Endodermal cell (in vitro differentiated cells): ENCODE data around the gene ODAD4. TPM values are rescaled to one million over a fixed set of nuclear protein-coding genes. Genes with fewer than 3 reads are reported as not detected.

Experiments used
- DNase-seq: peaks from one replicate; pipeline ENCODE4 v3.0.0-alpha.2; 2017
- H3K27ac ChIP-seq: 2 replicates; pipeline ENCODE4 v1.5.1; 2013; ENCODE audit warnings: mild to moderate bottlenecking, low read depth, low read length, moderate library complexity
- H3K27me3 ChIP-seq: 2 replicates; pipeline ENCODE4 v1.6.1; 2013; ENCODE audit warnings: mild to moderate bottlenecking, low read length, moderate library complexity; ENCODE audit not compliant: insufficient read depth, control insufficient read depth, poor library complexity, severe bottlenecking
- H3K36me3 ChIP-seq: 2 replicates; pipeline ENCODE4 v1.7.0; 2013; ENCODE audit warnings: mild to moderate bottlenecking, low read length, moderate library complexity; ENCODE audit not compliant: control insufficient read depth, insufficient read depth
- H3K4me1 ChIP-seq: one replicate; pipeline ENCODE4 v1.7.0; 2013; ENCODE audit warnings: low read length; ENCODE audit not compliant: control insufficient read depth, insufficient read depth
- H3K4me3 ChIP-seq: 2 replicates; pipeline ENCODE4 v1.5.1; 2013; ENCODE audit warnings: mild to moderate bottlenecking, low read length, moderate library complexity
- H3K9ac ChIP-seq: 2 replicates; pipeline ENCODE4 v1.6.1; 2013; ENCODE audit warnings: mild to moderate bottlenecking, low read length, moderate library complexity; ENCODE audit not compliant: poor library complexity, severe bottlenecking; ENCODE audit errors: extremely low read depth
- H3K9me3 ChIP-seq: 2 replicates; pipeline ENCODE4 v1.6.1; 2013; ENCODE audit warnings: mild to moderate bottlenecking, low read length, moderate library complexity; ENCODE audit not compliant: control insufficient read depth
- H3K27ac Mint-ChIP-seq: 2 replicates; pipeline ENCODE4 v1.8.0; 2020; ENCODE audit warnings: mixed read lengths
- H3K27me3 Mint-ChIP-seq: 2 replicates; pipeline ENCODE4 v1.8.0; 2021; ENCODE audit warnings: mild to moderate bottlenecking, mixed read lengths; ENCODE audit not compliant: insufficient read depth
- H3K36me3 Mint-ChIP-seq: 2 replicates; pipeline ENCODE4 v1.8.0; 2020; ENCODE audit warnings: low read depth, mixed read lengths
- H3K4me1 Mint-ChIP-seq: 2 replicates; pipeline ENCODE4 v1.8.0; 2020; ENCODE audit warnings: mixed read lengths
- H3K4me3 Mint-ChIP-seq: 2 replicates; pipeline ENCODE4 v1.8.0; 2020; ENCODE audit warnings: mild to moderate bottlenecking, moderate library complexity, mixed read lengths
- H3K9me3 Mint-ChIP-seq: 2 replicates; pipeline ENCODE4 v1.8.0; 2020; ENCODE audit warnings: mild to moderate bottlenecking, mixed read lengths
- WGBS, 2 experiments: methylation state at CpG; one replicate each; pipeline versions ENCODE4 v1.1.5 to v1.1.7; 2013; ENCODE audit warnings: missing lambda C conversion rate in 2 of 2, mixed read lengths in 1 of 2; ENCODE audit not compliant: insufficient coverage in 1 of 2, insufficient read length in 1 of 2; 5-methylcytosine and 5-hydroxymethylcytosine counted together
- total RNA-seq, 2 donors: library from RNA; stranded (reverse); fragmentation: NEBNext Ultra II Directional in 1 of 2; extraction: Animal tissue kit (Norgen Biotek cat#: 25700) in 1 of 2; gene quantifications; 2 replicates in 1 of 2; 3 replicates in 1 of 2; pipeline ENCODE4 v1.2.1, GENCODE V29; 2021
- TF ChIP-seq, protein P1 (sequence below): fragments of 200-600 bp; sonication (generic); conservative IDR thresholded peaks from 2 replicates; pipeline ENCODE4 v1.5.0; 2021; ENCODE audit warnings: antibody characterized with exemption, mild to moderate bottlenecking

ODAD4 gene
- total RNA-seq, 2 donors from 2014 or later: 3.9 to 4.7 TPM

DNA sequence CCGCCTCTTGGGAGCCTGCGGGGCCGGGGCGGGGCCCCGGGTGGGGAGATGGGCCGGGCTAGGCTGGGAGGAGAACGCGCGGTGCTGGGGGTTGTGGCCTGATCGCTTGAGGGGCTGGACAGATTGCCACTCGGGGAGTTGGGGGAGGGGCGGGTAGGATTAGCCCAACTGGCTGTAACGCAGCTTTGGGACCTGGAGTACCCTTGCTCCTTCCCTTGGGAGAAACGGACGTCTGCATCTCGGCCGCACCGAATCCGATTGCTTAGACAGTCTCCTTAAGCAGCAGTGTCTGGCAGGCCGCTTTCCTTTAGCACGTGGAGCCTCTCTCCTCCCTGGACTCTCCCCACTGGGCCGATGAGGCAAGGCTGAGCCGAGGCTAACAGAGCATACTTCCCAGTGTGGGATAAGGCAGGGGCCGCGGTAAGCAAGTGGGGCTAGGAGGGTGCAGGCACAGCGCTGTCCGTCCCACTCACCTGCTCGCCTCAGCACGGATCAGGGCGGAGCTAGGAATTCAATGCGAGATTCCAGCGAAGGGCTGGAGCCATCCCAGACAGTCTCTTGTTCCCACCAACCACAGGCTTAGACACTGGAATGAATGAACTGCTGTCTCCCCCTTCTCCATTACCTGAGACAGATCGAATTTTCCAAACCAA, 11.1 kb upstream of the ODAD4 start:
- TF ChIP-seq, protein P1, sequence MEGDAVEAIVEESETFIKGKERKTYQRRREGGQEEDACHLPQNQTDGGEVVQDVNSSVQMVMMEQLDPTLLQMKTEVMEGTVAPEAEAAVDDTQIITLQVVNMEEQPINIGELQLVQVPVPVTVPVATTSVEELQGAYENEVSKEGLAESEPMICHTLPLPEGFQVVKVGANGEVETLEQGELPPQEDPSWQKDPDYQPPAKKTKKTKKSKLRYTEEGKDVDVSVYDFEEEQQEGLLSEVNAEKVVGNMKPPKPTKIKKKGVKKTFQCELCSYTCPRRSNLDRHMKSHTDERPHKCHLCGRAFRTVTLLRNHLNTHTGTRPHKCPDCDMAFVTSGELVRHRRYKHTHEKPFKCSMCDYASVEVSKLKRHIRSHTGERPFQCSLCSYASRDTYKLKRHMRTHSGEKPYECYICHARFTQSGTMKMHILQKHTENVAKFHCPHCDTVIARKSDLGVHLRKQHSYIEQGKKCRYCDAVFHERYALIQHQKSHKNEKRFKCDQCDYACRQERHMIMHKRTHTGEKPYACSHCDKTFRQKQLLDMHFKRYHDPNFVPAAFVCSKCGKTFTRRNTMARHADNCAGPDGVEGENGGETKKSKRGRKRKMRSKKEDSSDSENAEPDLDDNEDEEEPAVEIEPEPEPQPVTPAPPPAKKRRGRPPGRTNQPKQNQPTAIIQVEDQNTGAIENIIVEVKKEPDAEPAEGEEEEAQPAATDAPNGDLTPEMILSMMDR: no peak
- Histone ChIP-seq H3K27ac (peak overlapping the region; percentile 86), H3K36me3 (no peaks in the 10 kb centered on the region), H3K4me1 (peaks cover 13% of the 10 kb centered on the region), H3K27me3 (no peaks in the 10 kb centered on the region), H3K9ac (peak overlapping the region; percentile 65), H3K4me3 (peak overlapping the region; percentile 84), H3K9me3 (no peaks in the 10 kb centered on the region)
- no peaks in the 10 kb centered on the region for H3K27me3 Mint-ChIP-seq
- no peaks in the 10 kb centered on the region for H3K9me3 Mint-ChIP-seq
- peak overlapping the region; percentile 94 for H3K27ac Mint-ChIP-seq
- 2 to 6% methylated on average over 10 to 33 of the region's 33 CpGs for WGBS, 2 experiments
- peaks cover 4% of the 10 kb centered on the region for H3K36me3 Mint-ChIP-seq
- H3K4me3 Mint-ChIP-seq: peak overlapping the region; percentile 86
- peak; percentile 95 for DNase-seq
- peaks cover 35% of the 10 kb centered on the region for H3K4me1 Mint-ChIP-seq

DNA sequence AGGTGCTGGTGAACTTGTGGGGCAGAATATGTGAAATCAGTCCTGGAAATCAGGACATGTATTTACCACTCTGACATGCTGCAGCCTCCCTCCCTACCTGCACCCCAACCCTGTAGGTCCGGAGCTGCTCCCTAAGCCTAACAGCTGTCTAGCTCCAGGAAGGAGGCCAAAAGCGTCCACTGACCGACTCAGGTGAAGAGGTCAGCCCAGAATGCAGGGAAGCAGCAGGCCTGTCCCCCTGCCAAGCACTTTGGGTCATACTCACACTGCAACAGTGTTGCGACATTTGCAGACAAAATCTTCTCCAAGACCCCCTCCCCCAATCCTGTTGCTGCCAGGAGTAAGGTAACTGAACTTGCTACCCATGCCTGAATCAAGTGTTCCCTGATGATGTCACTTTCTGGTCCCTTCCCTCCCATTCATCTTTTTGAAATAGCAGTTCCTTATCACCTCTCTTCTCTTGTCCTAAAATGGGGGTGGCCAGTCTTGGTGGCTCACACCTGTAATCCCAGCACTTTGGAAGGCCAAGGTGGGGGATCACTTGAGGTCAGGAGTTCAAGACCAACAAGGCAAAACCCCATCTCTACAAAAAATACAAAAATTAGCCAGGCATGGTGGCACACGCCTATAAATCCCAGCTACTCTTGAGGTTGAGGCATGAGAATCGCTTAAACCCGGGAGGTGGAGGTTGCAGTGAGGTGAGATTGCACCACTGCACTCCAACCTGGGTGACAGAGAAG, 10.4 kb upstream of the ODAD4 start:
- H3K9ac ChIP-seq: peak overlapping the region; percentile 65
- peak overlapping the region; percentile 86 for H3K27ac ChIP-seq
- no peaks in the 10 kb centered on the region for H3K36me3 ChIP-seq
- H3K9me3 ChIP-seq: no peaks in the 10 kb centered on the region
- Mint-ChIP-seq H3K27me3 (no peaks in the 10 kb centered on the region), H3K36me3 (peaks cover 4% of the 10 kb centered on the region), H3K9me3 (no peaks in the 10 kb centered on the region), H3K4me3 (peak overlapping the region; percentile 86), H3K4me1 (peaks cover 28% of the 10 kb centered on the region), H3K27ac (peak overlapping the region; percentile 94)
- 77 to 82% methylated on average over 4 to 7 of the region's 7 CpGs for whole genome bisulfite sequencing, 2 experiments
- peak; percentile 81 for DNase-seq
- H3K4me3 ChIP-seq: peak overlapping the region; percentile 84
- peaks cover 7% of the 10 kb centered on the region for H3K4me1 ChIP-seq
- TF ChIP-seq, protein P1: no peak
- H3K27me3 ChIP-seq: no peaks in the 10 kb centered on the region

DNA sequence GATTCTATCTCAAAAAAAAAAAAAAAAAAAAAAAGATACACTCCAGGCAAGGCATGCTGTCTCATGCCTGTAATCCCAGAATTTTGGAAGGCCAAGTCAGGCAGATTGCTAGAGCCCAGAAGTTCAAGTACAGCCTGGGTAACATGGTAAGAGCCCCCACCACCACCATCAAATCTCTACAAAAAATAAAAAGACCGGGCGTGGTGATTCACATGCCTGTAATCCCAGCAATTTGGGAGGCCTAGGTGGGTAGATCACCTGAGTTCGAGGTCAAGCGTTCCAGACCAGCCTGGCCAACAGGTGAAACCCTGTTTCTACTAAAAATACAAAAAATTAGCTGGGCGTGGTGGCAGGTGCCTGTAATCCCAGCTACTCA, 9.8 kb upstream of the ODAD4 start:
- Mint-ChIP-seq H3K4me3 (no peak overlapping the region), H3K27me3 (no peaks in the 10 kb centered on the region), H3K4me1 (peaks cover 25% of the 10 kb centered on the region), H3K27ac (no peak overlapping the region), H3K9me3 (no peaks in the 10 kb centered on the region), H3K36me3 (peaks cover 4% of the 10 kb centered on the region)
- peaks cover 2% of the 10 kb centered on the region for H3K4me1 ChIP-seq
- H3K9ac ChIP-seq: no peak overlapping the region
- H3K27me3 ChIP-seq: no peaks in the 10 kb centered on the region
- no peak overlapping the region for H3K4me3 ChIP-seq
- DNase-seq: no peak
- TF ChIP-seq, protein P1: no peak
- H3K9me3 ChIP-seq: no peaks in the 10 kb centered on the region
- WGBS, 2 experiments: 89 to 92% methylated on average over 5 of the region's 5 CpGs
- no peak overlapping the region for H3K27ac ChIP-seq
- H3K36me3 ChIP-seq: no peaks in the 10 kb centered on the region
